Effector memory CD4-positive, alpha-beta T cell (primary cell): ENCODE measurements around the gene PRKCB.

Source experiments
- DNase-seq, 3 donors: peaks; one replicate each; pipeline ENCODE4 v3.0.0-alpha.2; 2020
- H3K27ac ChIP-seq: 2 replicates; pipeline ENCODE4 v1.7.0; 2013; ENCODE audit warnings: mild to moderate bottlenecking, low read length, moderate library complexity; ENCODE audit not compliant: insufficient read depth, poor library complexity, severe bottlenecking
- H3K27me3 ChIP-seq: replicated peaks from 2 replicates; pipeline ENCODE4 v1.7.0; 2013; ENCODE audit warnings: mild to moderate bottlenecking, low read length; ENCODE audit not compliant: insufficient read depth, control insufficient read depth, poor library complexity, severe bottlenecking
- H3K36me3 ChIP-seq: 2 replicates; pipeline ENCODE4 v1.7.0; 2013; ENCODE audit warnings: mild to moderate bottlenecking, low read length, moderate library complexity; ENCODE audit not compliant: control insufficient read depth, insufficient read depth
- H3K4me1 ChIP-seq: 2 replicates; pipeline ENCODE4 v1.7.0; 2013; ENCODE audit warnings: low read length, mild to moderate bottlenecking; ENCODE audit not compliant: control insufficient read depth, insufficient read depth, poor library complexity, severe bottlenecking
- H3K4me3 ChIP-seq: 2 replicates; pipeline ENCODE4 v1.7.0; 2013; ENCODE audit warnings: low read length, low read depth, mild to moderate bottlenecking; ENCODE audit not compliant: insufficient read depth, poor library complexity, severe bottlenecking
- H3K9me3 ChIP-seq: 2 replicates; pipeline ENCODE4 v1.7.0; 2013; ENCODE audit warnings: mild to moderate bottlenecking, low read length, moderate library complexity; ENCODE audit not compliant: control insufficient read depth

Gene PRKCB

DNA sequence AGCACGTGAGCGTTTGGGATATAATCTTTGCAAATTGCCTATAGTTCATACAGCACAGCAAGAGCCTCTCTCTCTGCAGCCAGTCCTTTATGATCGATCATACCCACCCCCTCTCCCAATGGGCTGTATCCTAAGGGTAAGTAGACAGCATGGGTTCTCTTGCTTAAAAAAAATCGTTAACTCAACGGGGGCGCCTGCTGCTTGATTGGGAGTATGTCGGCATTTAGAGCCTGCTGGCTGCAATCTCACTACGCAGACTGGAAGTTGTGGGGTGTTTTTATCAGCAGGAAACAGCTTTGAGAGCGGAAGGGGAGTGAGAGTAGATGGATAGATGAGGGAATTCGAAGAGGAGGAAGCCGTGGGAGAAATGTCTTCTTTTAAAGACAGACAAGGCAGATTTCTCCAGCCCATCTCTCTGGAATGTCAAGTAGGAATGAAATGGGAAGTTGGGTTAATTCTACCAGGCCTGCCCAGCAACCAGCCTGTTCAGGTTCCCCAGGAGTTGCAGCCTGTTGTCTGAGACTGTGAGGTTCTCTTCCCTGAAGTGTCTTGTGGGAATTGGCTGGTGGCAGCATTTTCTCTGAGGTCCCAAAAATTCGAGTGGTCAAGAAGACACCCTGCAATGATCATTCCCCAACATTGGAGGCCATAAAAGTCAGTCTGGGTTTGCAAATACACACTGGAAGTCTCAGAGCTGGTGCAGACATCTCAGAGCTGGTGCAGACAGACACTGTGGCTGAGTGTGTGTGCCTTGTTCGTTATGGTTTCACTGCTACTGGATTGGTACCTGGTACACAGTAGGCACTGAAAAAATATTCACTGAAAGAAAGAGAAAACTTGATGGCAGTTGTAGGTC lies 65.6 kb downstream of the PRKCB start:
- Histone ChIP-seq H3K4me1 (peaks cover 26% of the 10 kb centered on the region), H3K27me3 (no peaks in the 10 kb centered on the region), H3K27ac (no peak overlapping the region), H3K4me3 (no peak overlapping the region), H3K36me3 (no peaks in the 10 kb centered on the region), H3K9me3 (no peaks in the 10 kb centered on the region)
- DNase-seq, result no peak

DNA sequence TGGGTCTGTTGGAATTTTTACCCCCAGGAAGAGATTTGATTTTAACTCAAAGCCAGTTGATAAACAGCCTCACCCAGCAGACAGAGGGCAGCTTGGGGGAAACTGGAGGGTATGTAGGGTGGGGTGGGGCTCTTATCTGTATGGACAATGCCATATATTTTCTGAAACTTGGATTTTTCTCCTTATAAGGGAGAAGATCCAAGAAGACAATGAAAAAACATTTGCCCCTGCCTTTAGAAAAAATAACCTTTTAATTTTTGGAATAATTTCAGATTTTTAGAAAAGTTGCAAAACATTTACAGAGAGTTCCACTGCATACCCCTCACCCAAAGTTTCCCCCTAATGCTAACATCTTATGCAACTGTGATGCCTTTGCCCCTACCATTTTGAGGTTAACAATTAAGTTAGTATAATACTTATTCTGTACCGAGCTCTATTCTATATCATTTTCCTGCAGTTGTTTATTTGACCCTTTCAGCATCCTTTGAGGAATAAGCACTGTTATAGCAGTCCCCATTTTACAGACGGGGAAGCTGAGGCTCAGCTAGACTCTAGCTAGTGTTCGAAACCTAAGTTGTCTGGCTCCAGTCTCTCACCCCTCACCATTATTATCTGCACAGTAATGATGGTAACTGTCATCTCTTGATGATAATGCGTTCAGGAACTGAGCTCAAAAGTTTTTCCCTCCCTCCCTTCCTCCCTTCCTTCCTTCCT lies 66.4 kb downstream of the PRKCB start:
- DNase-seq, result no peak
- Histone ChIP-seq H3K4me1 (peaks cover 23% of the 10 kb centered on the region), H3K36me3 (no peaks in the 10 kb centered on the region), H3K27me3 (no peaks in the 10 kb centered on the region), H3K4me3 (no peak overlapping the region), H3K27ac (no peak overlapping the region), H3K9me3 (no peaks in the 10 kb centered on the region)

DNA sequence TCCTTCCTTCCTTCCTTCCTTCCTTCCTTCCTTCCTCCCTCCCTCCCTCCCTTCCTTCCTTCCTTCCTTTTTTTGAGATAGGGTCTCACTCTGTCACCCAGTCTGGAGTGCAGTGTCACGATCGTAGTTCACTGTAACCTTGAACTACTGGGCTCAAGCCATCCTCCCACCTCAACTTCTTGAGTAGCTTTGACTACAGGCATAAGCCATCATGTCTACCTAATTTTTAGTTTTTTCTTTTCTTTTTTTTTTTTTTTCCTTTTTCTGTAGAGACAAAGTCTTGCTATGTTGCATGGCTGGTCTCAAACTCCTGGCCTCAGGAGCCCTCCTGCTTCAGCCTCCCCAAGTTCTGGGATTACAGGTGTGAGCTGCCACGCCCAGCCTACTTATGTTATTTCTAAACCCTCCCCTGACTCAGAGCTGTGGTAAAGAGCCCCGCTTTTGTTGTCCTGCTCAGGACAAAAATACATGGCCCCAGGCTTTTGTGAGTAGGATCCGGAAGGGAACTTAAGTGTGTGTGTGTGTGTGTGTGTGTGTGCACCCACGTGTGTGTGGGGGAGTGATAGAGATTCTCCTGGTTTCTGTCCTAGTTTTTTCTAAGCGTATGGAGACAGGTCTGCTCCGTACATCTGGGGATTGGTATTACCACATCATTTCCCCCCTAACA lies 67.1 kb downstream of the PRKCB start:
- no peaks in the 10 kb centered on the region for H3K27me3 ChIP-seq
- H3K36me3 ChIP-seq, result no peaks in the 10 kb centered on the region
- no peak overlapping the region for H3K4me3 ChIP-seq
- no peak overlapping the region for H3K27ac ChIP-seq
- peaks cover 20% of the 10 kb centered on the region for H3K4me1 ChIP-seq
- no peaks in the 10 kb centered on the region for H3K9me3 ChIP-seq
- DNase-seq, result no peak

DNA sequence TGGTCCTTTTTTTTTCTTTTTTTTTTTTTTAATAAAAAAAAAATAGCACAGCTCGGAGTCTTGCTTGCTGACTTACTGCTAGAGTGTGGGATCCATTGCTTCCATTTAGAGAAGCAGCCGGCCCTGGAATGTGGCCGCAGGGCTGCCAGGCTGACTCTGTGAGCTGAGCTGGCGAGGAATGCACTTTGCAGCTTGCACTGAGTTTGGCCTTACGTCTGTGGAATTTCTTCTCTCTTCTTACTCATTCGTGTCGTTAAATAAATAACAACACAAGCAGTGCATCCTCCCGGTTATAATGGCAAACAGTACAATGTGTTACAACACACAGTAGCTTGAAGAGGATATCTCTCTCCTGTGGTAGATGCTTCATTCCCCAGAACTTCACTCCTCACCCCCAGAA lies 69.2 kb downstream of the PRKCB start:
- H3K36me3 ChIP-seq, result no peaks in the 10 kb centered on the region
- H3K27me3 ChIP-seq, result no peaks in the 10 kb centered on the region
- H3K4me1 ChIP-seq, result peaks cover 17% of the 10 kb centered on the region
- DNase-seq, result no peak
- H3K4me3 ChIP-seq, result no peak overlapping the region
- no peak overlapping the region for H3K27ac ChIP-seq
- H3K9me3 ChIP-seq, result no peaks in the 10 kb centered on the region

DNA sequence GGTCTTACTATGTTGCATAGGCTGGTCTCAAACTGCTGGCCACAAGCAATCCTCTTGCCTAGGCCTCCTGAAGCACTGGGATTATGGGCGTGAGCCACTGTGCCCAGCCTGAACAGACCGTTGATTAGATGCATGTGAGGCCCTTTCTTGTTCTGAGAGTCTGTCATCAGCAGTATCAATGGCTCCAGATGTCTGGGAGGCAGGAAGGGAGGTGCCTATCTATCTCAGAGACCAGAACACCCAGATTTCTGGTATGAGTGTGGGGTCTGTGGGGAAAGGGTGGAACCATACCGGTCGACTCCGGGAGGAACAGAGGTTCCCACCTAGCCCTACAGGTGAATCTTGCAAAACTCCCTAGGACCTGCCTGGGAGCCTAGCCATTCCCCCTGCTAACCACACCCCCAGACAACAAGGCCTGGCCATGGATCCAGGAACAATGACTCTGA lies 71.7 kb downstream of the PRKCB start:
- Histone ChIP-seq H3K4me1 (peaks cover 9% of the 10 kb centered on the region), H3K9me3 (no peaks in the 10 kb centered on the region), H3K36me3 (no peaks in the 10 kb centered on the region), H3K27me3 (no peaks in the 10 kb centered on the region), H3K4me3 (no peak overlapping the region), H3K27ac (no peak overlapping the region)
- DNase-seq, result no peak

DNA sequence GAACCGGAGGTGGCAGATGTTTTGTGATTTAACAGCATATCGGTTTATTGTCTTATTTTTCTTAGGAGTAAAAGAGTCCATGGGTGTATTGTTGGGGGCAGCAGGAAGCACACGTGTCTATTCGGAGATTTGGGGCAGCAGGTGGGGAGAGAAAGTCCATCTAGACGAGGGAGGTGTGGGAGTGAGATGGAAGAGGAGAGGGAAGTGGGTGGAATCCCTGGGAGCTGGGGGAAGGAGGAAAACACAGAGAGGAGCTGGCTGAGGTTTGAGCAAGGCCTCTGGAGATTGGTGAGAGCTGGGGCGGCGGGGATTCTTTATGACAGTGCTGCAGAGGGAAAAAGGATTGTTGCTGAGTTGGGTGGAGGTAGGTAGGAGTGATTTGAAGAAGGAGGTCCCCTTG lies 72.1 kb downstream of the PRKCB start:
- Histone ChIP-seq H3K4me1 (peaks cover 9% of the 10 kb centered on the region), H3K27ac (no peak overlapping the region), H3K4me3 (no peak overlapping the region), H3K27me3 (no peaks in the 10 kb centered on the region), H3K9me3 (no peaks in the 10 kb centered on the region), H3K36me3 (no peaks in the 10 kb centered on the region)
- no peak for DNase-seq

DNA sequence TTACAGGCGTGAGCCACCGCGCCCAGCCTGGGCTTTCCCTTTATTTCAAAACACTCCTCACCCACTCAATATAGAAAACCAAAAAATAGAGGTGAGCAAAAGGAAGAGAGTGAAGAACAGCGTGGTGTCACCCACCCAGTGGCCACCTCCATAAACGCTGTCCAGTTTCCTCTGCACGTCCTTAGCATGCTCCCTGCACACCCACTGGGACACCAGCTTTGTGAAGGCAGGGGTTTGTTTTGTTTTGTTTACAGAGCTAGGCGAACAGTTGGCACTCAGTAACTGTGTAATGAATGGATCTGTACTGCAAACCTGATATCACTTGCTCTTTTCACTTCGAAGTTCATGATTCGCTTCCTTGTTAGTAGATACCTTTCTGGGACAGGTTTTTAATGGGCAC lies 73.0 kb downstream of the PRKCB start:
- Histone ChIP-seq H3K4me1 (peaks cover 9% of the 10 kb centered on the region), H3K27ac (no peak overlapping the region), H3K27me3 (no peaks in the 10 kb centered on the region), H3K4me3 (no peak overlapping the region), H3K9me3 (no peaks in the 10 kb centered on the region), H3K36me3 (no peaks in the 10 kb centered on the region)
- DNase-seq, result no peak

DNA sequence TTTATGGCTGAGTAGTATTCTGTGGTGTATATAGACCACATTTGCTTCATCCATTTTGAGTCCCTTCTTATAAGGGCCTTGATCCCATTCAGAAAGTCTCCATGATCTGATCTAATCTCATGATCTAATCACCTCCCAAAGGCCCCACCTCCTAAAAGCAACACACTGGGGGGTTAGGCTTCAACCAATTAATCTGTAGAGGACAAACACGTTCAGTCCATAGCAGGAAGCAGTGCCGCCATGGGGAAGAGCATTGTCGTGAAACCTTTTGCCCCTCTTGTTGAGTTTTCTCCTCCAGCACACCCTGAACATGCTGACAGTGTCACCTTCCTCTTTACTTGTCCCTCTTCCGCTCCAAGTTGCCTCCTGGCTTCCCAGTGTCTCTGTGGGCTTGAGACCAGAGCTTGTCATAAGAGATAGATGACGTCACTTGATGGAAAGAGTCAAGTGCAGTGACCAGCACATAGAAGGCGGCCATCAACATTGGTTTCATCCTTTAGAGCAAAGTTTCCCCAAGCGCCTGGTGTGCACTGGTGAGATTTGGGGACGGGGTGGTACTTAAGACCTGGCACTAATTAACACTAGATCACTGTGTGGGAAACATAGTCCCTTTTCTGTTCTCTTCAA lies 74.1 kb downstream of the PRKCB start:
- no peaks in the 10 kb centered on the region for H3K36me3 ChIP-seq
- no peak for DNase-seq
- H3K27me3 ChIP-seq, result no peaks in the 10 kb centered on the region
- H3K27ac ChIP-seq, result no peak overlapping the region
- no peak overlapping the region for H3K4me3 ChIP-seq
- H3K4me1 ChIP-seq, result peaks cover 9% of the 10 kb centered on the region
- H3K9me3 ChIP-seq, result no peaks in the 10 kb centered on the region

DNA sequence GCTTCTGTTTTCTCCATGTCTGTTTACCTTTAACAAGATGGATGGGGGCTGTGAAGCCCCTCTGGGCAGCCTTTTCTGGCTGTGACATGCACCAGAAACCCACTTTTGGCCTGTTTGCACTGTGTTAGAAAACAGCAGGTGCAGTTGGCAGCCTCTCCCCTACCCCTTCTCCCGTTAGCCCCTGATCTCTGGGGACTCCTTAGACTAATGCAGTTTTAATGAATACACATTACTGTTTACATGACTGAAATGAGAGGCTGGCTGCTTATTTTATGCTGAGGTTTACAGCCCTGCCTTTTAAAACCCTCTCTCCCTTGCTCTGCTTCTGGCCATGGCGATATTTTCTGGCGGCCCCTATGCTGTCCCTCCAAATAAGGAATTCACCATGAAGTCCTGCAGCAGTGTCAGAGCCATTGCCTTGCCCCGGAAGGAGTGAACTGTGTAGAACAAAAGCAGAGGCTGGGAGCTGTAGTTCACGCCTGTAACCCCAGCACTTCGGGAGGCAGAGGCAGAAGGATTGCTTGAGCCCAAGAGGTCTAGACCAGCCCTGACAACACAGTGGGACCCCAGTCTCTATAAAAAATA lies 79.3 kb downstream of the PRKCB start:
- H3K27me3 ChIP-seq, result no peaks in the 10 kb centered on the region
- H3K27ac ChIP-seq, result no peak overlapping the region
- H3K4me3 ChIP-seq, result no peak overlapping the region
- H3K36me3 ChIP-seq, result no peaks in the 10 kb centered on the region
- no peaks in the 10 kb centered on the region for H3K9me3 ChIP-seq
- H3K4me1 ChIP-seq, result no peaks in the 10 kb centered on the region
- DNase-seq, result no peak
